ENCODE data around the gene CCSER1.

CCSER1 gene

GRCh38 chr4:90586799-90587198, 459.6 kb downstream of the CCSER1 start:
- no peak for TF ChIP-seq CTCF (IDR thresholded peaks at IDR 0.05; ENCODE audit: low read depth, low read length, missing control alignments)
- H3K4me3 ChIP-seq (ENCODE audit: low read depth, low read length), result no peak overlapping the region
- DNase-seq (ENCODE audit: low read depth), result no peak
- in situ Hi-C loops (cut with HindIII; ENCODE audit: low sequenced_read_pairs), result no loop called here

- TF ChIP-seq CTCF (IDR thresholded peaks at IDR 0.05; ENCODE audit: low read depth, low read length, missing control alignments), result no peak
- no peak for DNase-seq (ENCODE audit: low read depth)
- in situ Hi-C loops (cut with HindIII; ENCODE audit: low sequenced_read_pairs), result no loop called here
- no peak overlapping the region for H3K4me3 ChIP-seq (ENCODE audit: low read depth, low read length)
These were observed 470.7 kb downstream of the CCSER1 start for GRCh38 chr4:90597927-90598326.

GRCh38 chr4:90598741-90599140, 471.5 kb downstream of the CCSER1 start:
- TF ChIP-seq CTCF (IDR thresholded peaks at IDR 0.05; ENCODE audit: low read depth, low read length, missing control alignments), result no peak
- H3K4me3 ChIP-seq (ENCODE audit: low read depth, low read length), result no peak overlapping the region
- in situ Hi-C loops (cut with HindIII; ENCODE audit: low sequenced_read_pairs), result no loop called here
- DNase-seq (ENCODE audit: low read depth), result no peak

GRCh38 chr4:90602726-90603125, 475.5 kb downstream of the CCSER1 start:
- in situ Hi-C loops (cut with HindIII; ENCODE audit: low sequenced_read_pairs), result no loop called here
- no peak for TF ChIP-seq CTCF (IDR thresholded peaks at IDR 0.05; ENCODE audit: low read depth, low read length, missing control alignments)
- no peak for DNase-seq (ENCODE audit: low read depth)
- H3K4me3 ChIP-seq (ENCODE audit: low read depth, low read length), result no peak overlapping the region

GRCh38 chr4:90603540-90603939, 476.3 kb downstream of the CCSER1 start:
- in situ Hi-C loops (cut with HindIII; ENCODE audit: low sequenced_read_pairs), result no loop called here
- no peak for TF ChIP-seq CTCF (IDR thresholded peaks at IDR 0.05; ENCODE audit: low read depth, low read length, missing control alignments)
- no peak for DNase-seq (ENCODE audit: low read depth)
- H3K4me3 ChIP-seq (ENCODE audit: low read depth, low read length), result no peak overlapping the region

GRCh38 chr4:90606781-90607180, 479.6 kb downstream of the CCSER1 start:
- no peak for DNase-seq (ENCODE audit: low read depth)
- in situ Hi-C loops (cut with HindIII; ENCODE audit: low sequenced_read_pairs), result no loop called here
- H3K4me3 ChIP-seq (ENCODE audit: low read depth, low read length), result no peak overlapping the region
- TF ChIP-seq CTCF (IDR thresholded peaks at IDR 0.05; ENCODE audit: low read depth, low read length, missing control alignments), result no peak

- TF ChIP-seq CTCF (IDR thresholded peaks at IDR 0.05; ENCODE audit: low read depth, low read length, missing control alignments), result no peak
- no peak overlapping the region for H3K4me3 ChIP-seq (ENCODE audit: low read depth, low read length)
- in situ Hi-C loops (cut with HindIII; ENCODE audit: low sequenced_read_pairs), result no loop called here
- DNase-seq (ENCODE audit: low read depth), result no peak
These were observed 487.2 kb downstream of the CCSER1 start for GRCh38 chr4:90614371-90614770.
